Thyroid gland (tissue), 4 donors: ENCODE results near the gene CAPN12.

ENCODE experiments used
- CTCF ChIP-seq, 6 experiments: fragments of 200-600 bp in 3 of 6; fragments of 450-650 bp in 3 of 6; sonication (generic) in 3 of 6; IDR thresholded peaks; one replicate each; pipeline ENCODE4 v1.5.1; 2016 to 2019; ENCODE audit warnings: antibody characterized with exemption in 6 of 6, mild to moderate bottlenecking in 2 of 6, inconsistent platforms in 1 of 6, moderate library complexity in 1 of 6
- POLR2A ChIP-seq, 2 donors: fragments of 450-650 bp; IDR thresholded peaks; one replicate each; pipeline ENCODE4 v1.6.1; 2017; ENCODE audit warnings: antibody characterized with exemption in 2 of 2, mild to moderate bottlenecking in 2 of 2, moderate library complexity in 1 of 2

GRCh38 chr19:38730470-38730730, 13.9 kb downstream of the CAPN12 start:
- TF ChIP-seq CTCF (IDR thresholded peaks at IDR 0.05) = no peak
- no peak for TF ChIP-seq POLR2A (IDR thresholded peaks at IDR 0.05)
